ENCODE results near the gene OR6K3.

The OR6K3 gene

DNA sequence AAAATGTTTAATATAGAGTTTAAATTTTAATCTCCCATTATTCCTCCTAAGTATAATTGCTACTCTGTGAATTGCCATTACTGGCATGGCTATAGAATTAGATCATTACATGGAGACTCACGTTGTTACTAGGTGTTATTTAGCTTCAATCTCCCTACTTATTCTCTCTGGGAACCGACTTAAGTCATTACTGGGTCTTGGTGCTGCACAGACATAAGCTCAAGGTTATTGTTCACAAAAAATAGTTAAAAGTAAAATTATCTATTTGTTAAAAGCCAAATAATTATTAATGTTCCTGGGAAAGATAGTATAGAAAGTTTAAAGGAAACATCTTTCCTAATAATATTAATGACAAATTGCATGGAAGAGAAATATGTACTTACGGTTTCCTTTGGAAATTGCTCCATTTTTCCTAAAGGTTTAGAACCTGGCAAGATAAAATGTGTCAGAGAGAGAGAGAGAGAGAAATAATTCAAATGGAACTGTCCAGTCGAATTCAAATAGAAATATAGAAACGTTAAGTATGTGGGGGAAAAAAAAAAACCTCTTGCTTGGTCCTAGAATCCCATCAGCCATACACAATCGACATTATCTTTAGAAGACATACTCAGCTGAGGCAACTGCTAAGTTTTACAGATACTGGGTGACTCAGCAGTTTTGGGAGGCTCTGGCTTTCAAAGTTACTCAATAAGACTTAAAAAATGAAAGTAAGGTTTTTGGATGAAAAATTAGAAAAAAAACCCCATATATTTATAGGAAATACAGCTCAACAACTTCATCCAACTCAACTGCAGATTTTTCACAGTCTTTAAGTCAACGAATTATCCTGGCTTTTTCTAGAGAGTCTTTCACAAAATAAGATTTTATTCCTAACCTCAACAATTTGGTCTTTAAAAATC is 34.2 kb downstream of the OR6K3 start, which contains the start of gene SPTA1:
TSS of gene SPTA1 (minus strand) at position 605 of the 899 bp plus-strand sequence. CDS start at position 407, 198 bp downstream.
- DNase-seq = no peak

DNA sequence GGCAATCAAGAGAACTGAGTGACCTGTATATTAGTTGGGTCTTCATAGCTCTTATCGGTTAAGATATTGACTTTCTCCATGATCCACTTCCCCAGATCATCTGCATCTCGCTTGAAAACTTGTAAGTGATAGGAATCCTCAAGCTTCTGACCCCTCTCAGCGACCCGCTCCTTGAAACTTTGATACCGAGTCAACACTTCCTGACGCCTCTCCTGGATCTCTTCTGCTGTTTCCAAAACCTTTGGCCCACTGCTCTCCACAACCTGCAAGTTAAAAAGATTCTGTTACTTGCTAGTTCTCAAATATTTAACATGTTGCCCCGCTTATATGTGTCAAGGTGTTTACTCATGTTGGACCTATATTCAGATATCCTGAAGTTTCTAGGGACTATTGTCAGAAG is 35.4 kb downstream of the OR6K3 start:
- DNase-seq = no peak

DNA sequence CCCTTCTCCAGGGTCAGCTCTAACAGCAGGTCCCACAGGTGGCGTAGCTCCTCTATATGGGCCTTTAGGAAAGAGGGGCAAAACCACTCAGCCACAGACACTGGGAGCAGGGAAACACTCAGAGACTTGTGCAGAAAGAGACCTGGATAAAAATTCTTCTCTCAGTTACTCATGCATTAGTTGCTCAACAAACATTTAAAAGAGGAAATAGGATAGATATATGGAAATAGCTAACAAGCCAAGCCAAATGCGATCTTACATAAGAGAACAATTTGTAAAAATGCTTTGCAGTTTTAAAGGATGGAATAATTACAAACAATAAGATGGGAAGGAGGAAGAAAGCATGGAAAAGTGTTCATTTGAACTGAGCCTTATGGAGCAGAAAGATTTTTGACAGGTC is 38.9 kb downstream of the OR6K3 start:
- DNase-seq = no peak

DNA sequence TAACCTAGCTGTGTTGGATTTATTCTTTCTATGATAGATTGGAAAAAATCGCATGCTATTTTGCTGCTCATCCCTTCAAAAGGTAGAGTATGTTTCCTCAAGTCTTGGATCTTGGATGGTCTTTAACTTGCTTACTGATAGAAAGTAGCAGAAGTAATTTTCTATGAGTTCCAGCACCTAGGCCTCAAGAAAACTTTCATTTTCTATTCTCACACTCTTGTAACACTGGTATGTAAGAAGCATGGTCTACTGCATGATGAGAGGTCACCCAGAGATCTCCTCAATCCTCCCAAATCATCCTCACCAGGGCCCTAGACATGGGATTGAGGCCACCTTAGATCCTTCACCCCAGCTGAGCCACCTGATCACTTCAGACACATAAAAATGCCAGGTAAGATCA is 41.2 kb downstream of the OR6K3 start:
- DNase-seq = no peak

DNA sequence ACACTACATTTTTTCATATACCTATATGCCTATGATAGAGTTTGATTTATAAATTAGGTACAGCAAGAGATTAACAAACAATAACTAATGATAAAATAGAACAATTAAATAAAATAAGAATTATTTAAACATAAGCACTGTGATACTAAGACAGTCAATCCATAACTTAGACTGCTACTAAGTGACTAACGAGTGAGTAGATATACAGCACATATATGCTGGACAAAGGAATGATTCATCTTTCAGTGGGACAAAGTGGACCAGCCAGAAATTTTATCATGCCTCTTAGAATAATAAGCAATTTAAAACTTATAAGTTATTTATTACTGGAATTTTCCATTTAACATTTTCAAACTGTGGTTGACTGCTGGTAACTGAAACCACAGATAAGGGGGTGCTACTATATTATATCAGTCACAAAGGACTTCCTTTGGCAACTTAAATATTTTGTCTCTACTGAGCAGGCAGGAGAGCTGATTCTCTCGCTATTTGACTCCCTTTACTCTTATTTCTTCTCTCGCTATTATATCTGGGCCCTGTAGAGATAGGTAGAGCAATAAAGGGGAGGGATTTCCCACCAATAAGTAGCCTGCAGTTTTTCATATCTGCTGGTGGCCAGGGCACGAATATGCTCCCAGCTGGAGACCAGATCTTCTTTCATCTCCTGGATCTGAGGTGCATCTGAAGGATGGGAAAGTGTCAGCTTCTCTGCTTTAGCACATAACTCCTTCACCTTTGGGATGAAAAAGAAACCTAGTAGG is 44.8 kb downstream of the OR6K3 start:
- no peak for DNase-seq

DNA sequence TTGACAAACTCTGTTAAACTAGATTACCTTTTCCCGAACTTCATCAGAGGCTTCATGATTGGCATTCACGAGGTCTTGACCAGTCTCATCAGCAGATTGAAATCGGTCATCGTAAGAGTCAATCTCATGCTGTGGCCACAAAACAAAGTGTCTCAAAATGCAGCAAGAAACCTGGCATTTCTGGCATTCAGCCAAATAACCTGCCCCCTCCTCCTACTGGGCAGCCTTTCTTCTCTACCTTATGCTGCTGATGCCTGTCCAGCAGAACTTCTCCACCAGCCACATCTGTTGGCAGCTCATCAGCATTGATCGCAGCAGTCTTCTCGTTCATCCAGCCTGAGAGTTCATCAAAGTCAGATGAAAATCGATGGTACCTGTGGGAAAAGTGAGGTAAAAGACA is 46.2 kb downstream of the OR6K3 start:
- no peak for DNase-seq

All from NK-92 treated with Interleukin-12 subunit alpha and Interleukin-12 subunit beta, amount 100 ng/mL, for 24 hours (cell line).